Measurements from ENCODE around the gene ITPR2.

- TF ChIP-seq CTCF (IDR thresholded peaks at IDR 0.05) (no peak), POLR2A (IDR thresholded peaks at IDR 0.05) (no peak)
Observed at GRCh38 chr12:26451763-26452162, 381.2 kb downstream of the ITPR2 start.

Measured in Peyer's patch (tissue), 4 donors.